Activated naive CD4-positive, alpha-beta T cell treated with anti-CD3 and anti-CD28 coated beads, Interleukin-2, amount 50 U/mL, for 72 hours (primary cell): ENCODE results near the gene SMIM31. TPM values are rescaled to one million over a fixed set of nuclear protein-coding genes. Genes with fewer than 3 reads are reported as not detected.

Source experiments
- ATAC-seq, 2 donors: fragments of 150-1000 bp; cut with Tn5 transposase; 2 replicates each; pipeline ENCODE4 v1.10.0; 2021; ENCODE audit warnings: mild to moderate bottlenecking in 2 of 2, moderate library complexity in 2 of 2
- DNase-seq, 2 donors: peaks; one replicate each; pipeline ENCODE4 v3.0.0; 2021 to 2022; ENCODE audit warnings: low spot score in 2 of 2
- H3K27ac Mint-ChIP-seq, 2 donors: one replicate each; pipeline ENCODE4 v1.8.0; 2022; ENCODE audit warnings: mild to moderate bottlenecking in 2 of 2, mixed read lengths in 2 of 2
- H3K36me3 Mint-ChIP-seq, 2 donors: one replicate each; pipeline ENCODE4 v1.8.0; 2022; ENCODE audit warnings: mixed read lengths in 2 of 2
- H3K9me3 Mint-ChIP-seq, 2 donors: one replicate each; pipeline ENCODE4 v1.8.0; 2022; ENCODE audit warnings: mixed read lengths in 2 of 2
- total RNA-seq, 2 donors: library from RNA; stranded (reverse); gene quantifications; one replicate each; pipeline ENCODE4 v1.2.3, GENCODE V29; 2022

SMIM31 gene
- total RNA-seq, 2 donors from 2014 or later = not detected

GRCh38 chr4:164846566-164846965, 92.6 kb downstream of the SMIM31 start:
- DNase-seq (no peak), ATAC-seq (no peak)
- Mint-ChIP-seq H3K36me3 (no peaks in the 10 kb centered on the region), H3K9me3 (peaks cover 3 to 5% of the 10 kb centered on the region in 2 donors), H3K27ac (no peak overlapping the region)

- ATAC-seq = no peak
- Mint-ChIP-seq H3K9me3 (peaks cover 3 to 5% of the 10 kb centered on the region in 2 donors), H3K27ac (no peak overlapping the region), H3K36me3 (no peaks in the 10 kb centered on the region)
- DNase-seq = no peak
These were observed 93.1 kb downstream of the SMIM31 start for GRCh38 chr4:164847016-164847415.

- no peaks in the 10 kb centered on the region for H3K36me3 Mint-ChIP-seq
- ATAC-seq = no peak
- no peak for DNase-seq
- H3K27ac Mint-ChIP-seq = no peak overlapping the region
- peaks cover 8 to 9% of the 10 kb centered on the region in 2 donors for H3K9me3 Mint-ChIP-seq
These were observed 94.2 kb downstream of the SMIM31 start for GRCh38 chr4:164847967-164848649.

Other genes starting within 250 kb of the SMIM31 start
- gene APELA, start 123.0 kb downstream of the SMIM31 start, total RNA-seq = not detected
- 1 to 10 TPM; 1.1 TPM for gene TRIM61, start 223.5 kb downstream of the SMIM31 start, total RNA-seq